GM23338 (cell line): ENCODE data around the gene SCN9A. TPM values are rescaled to one million over a fixed set of nuclear protein-coding genes. Genes with fewer than 3 reads are reported as not detected.

ENCODE experiments used
- ATAC-seq: fragments of 200-7000 bp; cut with Tn5 transposase; 3 replicates; pipeline ENCODE4 v1.9.1; 2020
- DNase-seq: peaks from one replicate; pipeline ENCODE4 v3.0.0-alpha.2; 2015; ENCODE audit warnings: low spot score
- H2AFZ ChIP-seq: fragments of 200-600 bp; sonication (generic); 2 replicates; pipeline ENCODE4 v1.8.0; 2016; ENCODE audit warnings: antibody characterized with exemption, mild to moderate bottlenecking, moderate library complexity
- H3F3A ChIP-seq: fragments of 200-600 bp; sonication (generic); replicated peaks from 2 replicates; pipeline ENCODE4 v1.8.0; 2017; ENCODE audit warnings: antibody characterized with exemption, mixed run types, low read depth
- H3K27ac ChIP-seq: fragments of 200-600 bp; sonication (generic); 2 replicates; pipeline ENCODE4 v1.6.1; 2016; ENCODE audit warnings: low read depth
- H3K27me3 ChIP-seq: fragments of 200-600 bp; sonication (generic); 2 replicates; pipeline ENCODE4 v1.8.0; 2016; ENCODE audit warnings: mild to moderate bottlenecking, mixed run types, moderate library complexity; ENCODE audit not compliant: insufficient read depth
- H3K36me3 ChIP-seq: fragments of 200-600 bp; sonication (generic); 2 replicates; pipeline ENCODE4 v1.8.0; 2016; ENCODE audit warnings: mild to moderate bottlenecking; ENCODE audit not compliant: insufficient read depth
- H3K4me1 ChIP-seq: fragments of 200-600 bp; sonication (generic); 2 replicates; pipeline ENCODE4 v1.8.0; 2016; ENCODE audit warnings: mild to moderate bottlenecking, moderate library complexity; ENCODE audit not compliant: insufficient read depth
- H3K4me2 ChIP-seq: fragments of 200-600 bp; sonication (generic); 2 replicates; pipeline ENCODE4 v1.7.1; 2017; ENCODE audit warnings: mixed run types
- H3K4me3 ChIP-seq: fragments of 200-600 bp; sonication (generic); 2 replicates; pipeline ENCODE4 v1.6.1; 2016; ENCODE audit warnings: mixed run types
- H3K79me2 ChIP-seq: fragments of 200-600 bp; sonication (generic); replicated peaks from 2 replicates; pipeline ENCODE4 v1.8.0; 2017; ENCODE audit warnings: mild to moderate bottlenecking; ENCODE audit not compliant: insufficient read depth
- H3K9me2 ChIP-seq: fragments of 200-600 bp; sonication (generic); 2 replicates; pipeline ENCODE4 v1.8.0; 2017; ENCODE audit not compliant: insufficient read depth
- H4K20me1 ChIP-seq: fragments of 200-600 bp; sonication (generic); replicated peaks from 2 replicates; pipeline ENCODE4 v1.8.0; 2017; ENCODE audit warnings: mild to moderate bottlenecking; ENCODE audit not compliant: insufficient read depth
- H3K27ac Mint-ChIP-seq: 2 replicates; pipeline ENCODE4 v1.8.0; 2020; ENCODE audit warnings: inconsistent platforms, mild to moderate bottlenecking, moderate library complexity, mixed read lengths
- H3K27me3 Mint-ChIP-seq: 3 replicates; pipeline ENCODE4 v1.8.0; 2022; ENCODE audit warnings: low read depth, mild to moderate bottlenecking, moderate library complexity, mixed read lengths, inconsistent platforms; ENCODE audit not compliant: insufficient read depth, poor library complexity
- H3K36me3 Mint-ChIP-seq: 3 replicates; pipeline ENCODE4 v1.8.0; 2021; ENCODE audit warnings: low read depth, mild to moderate bottlenecking, inconsistent platforms, moderate library complexity, mixed read lengths
- H3K4me1 Mint-ChIP-seq: 3 replicates; pipeline ENCODE4 v1.8.0; 2020; ENCODE audit warnings: mild to moderate bottlenecking, inconsistent platforms, mixed read lengths
- H3K4me3 Mint-ChIP-seq: 3 replicates; pipeline ENCODE4 v1.8.0; 2021; ENCODE audit warnings: moderate library complexity, mild to moderate bottlenecking, inconsistent platforms, mixed read lengths
- H3K9me3 Mint-ChIP-seq: 3 replicates; pipeline ENCODE4 v1.8.0; 2020; ENCODE audit warnings: moderate library complexity, mild to moderate bottlenecking, inconsistent platforms, mixed read lengths
- CREB1 ChIP-seq: fragments of 250-450 bp; sonication (Bioruptor Pico); IDR thresholded peaks from 2 replicates; pipeline ENCODE4 v1.5.0; 2020; ENCODE audit warnings: low read depth, mild to moderate bottlenecking, moderate library complexity
- EZH2 ChIP-seq: fragments of 200-600 bp; sonication (generic); IDR thresholded peaks from one replicate; pipeline ENCODE4 v1.8.0; 2017; ENCODE audit warnings: antibody characterized with exemption, mild to moderate bottlenecking, low read depth; ENCODE audit not compliant: unreplicated experiment
- EZH2phosphoT487 ChIP-seq: fragments of 200-600 bp; sonication (generic); IDR thresholded peaks from one replicate; pipeline ENCODE4 v1.8.1; 2018; ENCODE audit warnings: antibody characterized with exemption; ENCODE audit not compliant: unreplicated experiment
- JUNB ChIP-seq: IDR thresholded peaks from one replicate; pipeline ENCODE4 v1.6.1; 2016; ENCODE audit warnings: antibody characterized with exemption; ENCODE audit not compliant: unreplicated experiment
- NANOG ChIP-seq: IDR thresholded peaks from 2 replicates; pipeline ENCODE4 v1.6.1; 2016; ENCODE audit warnings: antibody characterized with exemption, borderline replicate concordance
- POLR2AphosphoS5 ChIP-seq: IDR thresholded peaks from 2 replicates; pipeline ENCODE4 v1.6.1; 2016; ENCODE audit warnings: antibody characterized with exemption, low read depth
- STAT1 ChIP-seq: IDR thresholded peaks from one replicate; pipeline ENCODE4 v1.6.1; 2016; ENCODE audit warnings: antibody characterized with exemption; ENCODE audit not compliant: unreplicated experiment
- ZNF114 ChIP-seq: fragments of 250-450 bp; sonication (Bioruptor Pico); IDR thresholded peaks from 2 replicates; pipeline ENCODE4 v1.5.0; 2020; ENCODE audit warnings: mild to moderate bottlenecking, moderate library complexity
- ZNF331 ChIP-seq: fragments of 250-450 bp; sonication (Bioruptor Pico); IDR thresholded peaks from 2 replicates; pipeline ENCODE4 v1.5.0; 2020; ENCODE audit warnings: low read depth, mild to moderate bottlenecking, moderate library complexity
- ZNF462 ChIP-seq: fragments of 250-450 bp; sonication (Bioruptor Pico); IDR thresholded peaks from 2 replicates; pipeline ENCODE4 v1.5.0; 2020; ENCODE audit warnings: mild to moderate bottlenecking, moderate library complexity
- polyA plus RNA-seq: library from polyadenylated mRNA; unstranded; fragments of >200 nt; fragmentation: Nextera tagmentation; extraction: Ambion mirVana; gene quantifications from 2 replicates; pipeline ENCODE4 v1.2.1, GENCODE V29; 2016
- total RNA-seq: library from RNA; depleted of rRNA; stranded (reverse); fragments of >200 nt; shearing (Covaris generic); gene quantifications from 2 replicates; pipeline ENCODE4 v1.2.3, GENCODE V29; 2014
- TF ChIP-seq, protein P1 (sequence below): IDR thresholded peaks from 2 replicates; pipeline ENCODE4 v1.6.1; 2016; ENCODE audit warnings: antibody characterized with exemption
- TF ChIP-seq, protein P2 (sequence below), 2 experiments: fragments of 200-600 bp in 1 of 2; sonication (generic) in 1 of 2; conservative IDR thresholded peaks; 2 replicates each; pipeline versions ENCODE4 v1.5.1 to v1.6.1; 2016 to 2017; ENCODE audit warnings: antibody characterized with exemption in 2 of 2, low read depth in 2 of 2, mild to moderate bottlenecking in 2 of 2, moderate library complexity in 1 of 2
- TF ChIP-seq, protein P3 (sequence below): IDR thresholded peaks from one replicate; pipeline ENCODE4 v1.6.1; 2018; ENCODE audit warnings: antibody characterized with exemption; ENCODE audit not compliant: unreplicated experiment

The SCN9A gene
- total and polyA plus RNA-seq, 2 experiments from 2014 or later = 8.8 to 9.5 TPM

GRCh38 chr2:166238176-166238575 lies 137.6 kb downstream of the SCN9A start:
- no peaks in the 10 kb centered on the region for H3K9me3 Mint-ChIP-seq
- DNase-seq (no peak), ATAC-seq (no peak)
- Histone ChIP-seq H3F3A (no peaks in the 10 kb centered on the region), H3K4me1 (no peaks in the 10 kb centered on the region), H3K4me2 (no peak overlapping the region), H3K27me3 (no peaks in the 10 kb centered on the region), H3K79me2 (no peaks in the 10 kb centered on the region), H3K27ac (no peak overlapping the region), H2AFZ (no peak overlapping the region), H3K36me3 (no peaks in the 10 kb centered on the region), H4K20me1 (no peaks in the 10 kb centered on the region), H3K9me2 (no peaks in the 10 kb centered on the region), H3K4me3 (no peak overlapping the region)
- H3K27me3 Mint-ChIP-seq = no peaks in the 10 kb centered on the region
- H3K4me3 Mint-ChIP-seq = no peak overlapping the region
- H3K36me3 Mint-ChIP-seq = no peaks in the 10 kb centered on the region
- peaks cover 6% of the 10 kb centered on the region; the same call in 2 of the 3 replicates for H3K4me1 Mint-ChIP-seq
- TF ChIP-seq STAT1 = no peak
- no peak for TF ChIP-seq NANOG
- TF ChIP-seq, protein P1, sequence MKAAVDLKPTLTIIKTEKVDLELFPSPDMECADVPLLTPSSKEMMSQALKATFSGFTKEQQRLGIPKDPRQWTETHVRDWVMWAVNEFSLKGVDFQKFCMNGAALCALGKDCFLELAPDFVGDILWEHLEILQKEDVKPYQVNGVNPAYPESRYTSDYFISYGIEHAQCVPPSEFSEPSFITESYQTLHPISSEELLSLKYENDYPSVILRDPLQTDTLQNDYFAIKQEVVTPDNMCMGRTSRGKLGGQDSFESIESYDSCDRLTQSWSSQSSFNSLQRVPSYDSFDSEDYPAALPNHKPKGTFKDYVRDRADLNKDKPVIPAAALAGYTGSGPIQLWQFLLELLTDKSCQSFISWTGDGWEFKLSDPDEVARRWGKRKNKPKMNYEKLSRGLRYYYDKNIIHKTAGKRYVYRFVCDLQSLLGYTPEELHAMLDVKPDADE = no peak
- TF ChIP-seq EZH2phosphoT487 = no peak
- TF ChIP-seq ZNF462 (CRISPR knock-in tag) = no peak
- no peak for TF ChIP-seq ZNF331 (CRISPR knock-in tag)
- no peak for TF ChIP-seq ZNF114 (CRISPR knock-in tag)
- no peak for TF ChIP-seq CREB1 (CRISPR knock-in tag)
- TF ChIP-seq, protein P2, sequence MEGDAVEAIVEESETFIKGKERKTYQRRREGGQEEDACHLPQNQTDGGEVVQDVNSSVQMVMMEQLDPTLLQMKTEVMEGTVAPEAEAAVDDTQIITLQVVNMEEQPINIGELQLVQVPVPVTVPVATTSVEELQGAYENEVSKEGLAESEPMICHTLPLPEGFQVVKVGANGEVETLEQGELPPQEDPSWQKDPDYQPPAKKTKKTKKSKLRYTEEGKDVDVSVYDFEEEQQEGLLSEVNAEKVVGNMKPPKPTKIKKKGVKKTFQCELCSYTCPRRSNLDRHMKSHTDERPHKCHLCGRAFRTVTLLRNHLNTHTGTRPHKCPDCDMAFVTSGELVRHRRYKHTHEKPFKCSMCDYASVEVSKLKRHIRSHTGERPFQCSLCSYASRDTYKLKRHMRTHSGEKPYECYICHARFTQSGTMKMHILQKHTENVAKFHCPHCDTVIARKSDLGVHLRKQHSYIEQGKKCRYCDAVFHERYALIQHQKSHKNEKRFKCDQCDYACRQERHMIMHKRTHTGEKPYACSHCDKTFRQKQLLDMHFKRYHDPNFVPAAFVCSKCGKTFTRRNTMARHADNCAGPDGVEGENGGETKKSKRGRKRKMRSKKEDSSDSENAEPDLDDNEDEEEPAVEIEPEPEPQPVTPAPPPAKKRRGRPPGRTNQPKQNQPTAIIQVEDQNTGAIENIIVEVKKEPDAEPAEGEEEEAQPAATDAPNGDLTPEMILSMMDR (conservative IDR thresholded peaks at IDR 0.05; ENCODE audit: low read depth in 2 of 2) = no peak
- no peak for TF ChIP-seq JUNB
- no peak for TF ChIP-seq EZH2
- TF ChIP-seq, protein P3, sequence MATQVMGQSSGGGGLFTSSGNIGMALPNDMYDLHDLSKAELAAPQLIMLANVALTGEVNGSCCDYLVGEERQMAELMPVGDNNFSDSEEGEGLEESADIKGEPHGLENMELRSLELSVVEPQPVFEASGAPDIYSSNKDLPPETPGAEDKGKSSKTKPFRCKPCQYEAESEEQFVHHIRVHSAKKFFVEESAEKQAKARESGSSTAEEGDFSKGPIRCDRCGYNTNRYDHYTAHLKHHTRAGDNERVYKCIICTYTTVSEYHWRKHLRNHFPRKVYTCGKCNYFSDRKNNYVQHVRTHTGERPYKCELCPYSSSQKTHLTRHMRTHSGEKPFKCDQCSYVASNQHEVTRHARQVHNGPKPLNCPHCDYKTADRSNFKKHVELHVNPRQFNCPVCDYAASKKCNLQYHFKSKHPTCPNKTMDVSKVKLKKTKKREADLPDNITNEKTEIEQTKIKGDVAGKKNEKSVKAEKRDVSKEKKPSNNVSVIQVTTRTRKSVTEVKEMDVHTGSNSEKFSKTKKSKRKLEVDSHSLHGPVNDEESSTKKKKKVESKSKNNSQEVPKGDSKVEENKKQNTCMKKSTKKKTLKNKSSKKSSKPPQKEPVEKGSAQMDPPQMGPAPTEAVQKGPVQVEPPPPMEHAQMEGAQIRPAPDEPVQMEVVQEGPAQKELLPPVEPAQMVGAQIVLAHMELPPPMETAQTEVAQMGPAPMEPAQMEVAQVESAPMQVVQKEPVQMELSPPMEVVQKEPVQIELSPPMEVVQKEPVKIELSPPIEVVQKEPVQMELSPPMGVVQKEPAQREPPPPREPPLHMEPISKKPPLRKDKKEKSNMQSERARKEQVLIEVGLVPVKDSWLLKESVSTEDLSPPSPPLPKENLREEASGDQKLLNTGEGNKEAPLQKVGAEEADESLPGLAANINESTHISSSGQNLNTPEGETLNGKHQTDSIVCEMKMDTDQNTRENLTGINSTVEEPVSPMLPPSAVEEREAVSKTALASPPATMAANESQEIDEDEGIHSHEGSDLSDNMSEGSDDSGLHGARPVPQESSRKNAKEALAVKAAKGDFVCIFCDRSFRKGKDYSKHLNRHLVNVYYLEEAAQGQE = no peak
- no peak for TF ChIP-seq POLR2AphosphoS5
- peak overlapping the region; percentile 25 for H3K27ac Mint-ChIP-seq
